Measurements from ENCODE around the gene MCOLN1.

The MCOLN1 gene

GRCh38 chr19:7504684-7505083 is 17.7 kb upstream of the MCOLN1 start:
- DNase-seq = no peak

- no peak for DNase-seq
Measured at GRCh38 chr19:7505288-7505681, 17.1 kb upstream of the MCOLN1 start.

- DNase-seq = peak in 1 of 2 donors; percentile 33
Measured at GRCh38 chr19:7505682-7506384, 16.6 kb upstream of the MCOLN1 start.

GRCh38 chr19:7506385-7507328 is 15.8 kb upstream of the MCOLN1 start:
- DNase-seq = peak in 1 of 2 donors; percentile 33

- peak in 1 of 2 donors; percentile 9 for DNase-seq
Measured at GRCh38 chr19:7507884-7508283, 14.5 kb upstream of the MCOLN1 start.

- DNase-seq = no peak
Measured at GRCh38 chr19:7509625-7510024, 12.8 kb upstream of the MCOLN1 start.

GRCh38 chr19:7512400-7512851 is 10.0 kb upstream of the MCOLN1 start:
- no peak for DNase-seq

- no peak for DNase-seq
Measured at GRCh38 chr19:7513809-7514642, 8.4 kb upstream of the MCOLN1 start.

GRCh38 chr19:7515110-7515644 is 7.2 kb upstream of the MCOLN1 start:
- DNase-seq = no peak

GRCh38 chr19:7515645-7516151 is 6.7 kb upstream of the MCOLN1 start, which contains the start of gene ZNF358:
ZNF358 (plus strand) TSS chr19:7516103; CDS start chr19:7519243, 3,140 bp downstream.
- peak; percentile 75 for DNase-seq

GRCh38 chr19:7516333-7516732 is 6.1 kb upstream of the MCOLN1 start:
- DNase-seq = no peak

- DNase-seq = no peak
Measured at GRCh38 chr19:7516878-7517277, 5.5 kb upstream of the MCOLN1 start.

- DNase-seq = no peak
Measured at GRCh38 chr19:7519361-7520130, 2.9 kb upstream of the MCOLN1 start.

- peak in 1 of 2 donors; percentile 18 for DNase-seq
Measured at GRCh38 chr19:7520131-7521051, 2.0 kb upstream of the MCOLN1 start.

- DNase-seq = no peak
Measured at GRCh38 chr19:7521551-7522071, 813 bp upstream of the MCOLN1 start.

GRCh38 chr19:7522923-7523667 is 671 bp downstream of the MCOLN1 start:
- DNase-seq = no peak

GRCh38 chr19:7524523-7524922 is 2.1 kb downstream of the MCOLN1 start:
- no peak for DNase-seq

GRCh38 chr19:7524992-7525739 is 2.7 kb downstream of the MCOLN1 start:
- DNase-seq = no peak
